ENCODE data around the gene ITGB2.
A peak's percentile ranks its signal among the peaks of the same experiment; 100 is the strongest.
"Not testable (repeated sequence)": the region's sequence is repeated elsewhere in the genome, so short reads cannot be mapped to it uniquely, and the experiment has no call there.

ITGB2 gene

GRCh38 chr21:44940116-44940631, 19.5 kb upstream of the ITGB2 start:
- DNase-seq (ENCODE audit: low read depth) = no peak

GRCh38 chr21:44939532-44940115, 18.9 kb upstream of the ITGB2 start, which contains the start of gene SLX9:
Gene SLX9 (plus strand): TSS chr21:44940029. CDS start chr21:44940058, 29 bp downstream.
- DNase-seq (ENCODE audit: low read depth) = peak; percentile 72

- no peak for DNase-seq (ENCODE audit: low read depth)
These were observed 18.3 kb upstream of the ITGB2 start for GRCh38 chr21:44938772-44939531.

- DNase-seq (ENCODE audit: low read depth) = no peak
These were observed 14.8 kb upstream of the ITGB2 start for GRCh38 chr21:44935533-44935927.

GRCh38 chr21:44934797-44935532, 14.3 kb upstream of the ITGB2 start:
- no peak for DNase-seq (ENCODE audit: low read depth)

GRCh38 chr21:44934276-44934675, 13.6 kb upstream of the ITGB2 start:
- DNase-seq (ENCODE audit: low read depth) = no peak

GRCh38 chr21:44933918-44934260, 13.2 kb upstream of the ITGB2 start:
- no peak for DNase-seq (ENCODE audit: low read depth)

- DNase-seq (ENCODE audit: low read depth) = no peak
These were observed 12.7 kb upstream of the ITGB2 start for GRCh38 chr21:44933199-44933917.

GRCh38 chr21:44932408-44933181, 11.9 kb upstream of the ITGB2 start:
- DNase-seq (ENCODE audit: low read depth) = peak; percentile 67

GRCh38 chr21:44931501-44932407, 11.1 kb upstream of the ITGB2 start:
- DNase-seq (ENCODE audit: low read depth) = no peak

GRCh38 chr21:44931137-44931500, 10.4 kb upstream of the ITGB2 start:
- DNase-seq (ENCODE audit: low read depth) = no peak

GRCh38 chr21:44930543-44930981, 9.9 kb upstream of the ITGB2 start:
- no peak for DNase-seq (ENCODE audit: low read depth)

- DNase-seq (ENCODE audit: low read depth) = no peak
These were observed 9.3 kb upstream of the ITGB2 start for GRCh38 chr21:44929799-44930542.

GRCh38 chr21:44929242-44929798, 8.6 kb upstream of the ITGB2 start:
- DNase-seq (ENCODE audit: low read depth) = no peak

GRCh38 chr21:44928500-44929241, 8.0 kb upstream of the ITGB2 start:
- not testable (repeated sequence) for DNase-seq (ENCODE audit: low read depth)

GRCh38 chr21:44927587-44928461, 7.1 kb upstream of the ITGB2 start:
- peak; percentile 87 for DNase-seq (ENCODE audit: low read depth)

GRCh38 chr21:44927259-44927586, 6.5 kb upstream of the ITGB2 start:
- no peak for DNase-seq (ENCODE audit: low read depth)

Measured in stimulated activated CD8-positive, alpha-beta memory T cell treated with anti-CD3 and anti-CD28 coated beads, Interleukin-4, amount 100 ng/mL, for 24 hours (primary cell).